GM23338 (cell line): ENCODE results near the gene NCKAP5. TPM values are rescaled to one million over a fixed set of nuclear protein-coding genes. Genes with fewer than 3 reads are reported as not detected.

Source experiments
- CREB1 ChIP-seq: fragments of 250-450 bp; sonication (Bioruptor Pico); IDR thresholded peaks from 2 replicates; pipeline ENCODE4 v1.5.0; 2020; ENCODE audit warnings: low read depth, mild to moderate bottlenecking, moderate library complexity
- CTCF ChIP-seq, 2 experiments: fragments of 200-600 bp in 1 of 2; sonication (generic) in 1 of 2; conservative IDR thresholded peaks; 2 replicates each; pipeline versions ENCODE4 v1.5.1 to v1.6.1; 2016 to 2017; ENCODE audit warnings: antibody characterized with exemption in 2 of 2, low read depth in 2 of 2, mild to moderate bottlenecking in 2 of 2, moderate library complexity in 1 of 2
- EZH2 ChIP-seq: fragments of 200-600 bp; sonication (generic); IDR thresholded peaks from one replicate; pipeline ENCODE4 v1.8.0; 2017; ENCODE audit warnings: antibody characterized with exemption, mild to moderate bottlenecking, low read depth; ENCODE audit not compliant: unreplicated experiment
- JUNB ChIP-seq: IDR thresholded peaks from one replicate; pipeline ENCODE4 v1.6.1; 2016; ENCODE audit warnings: antibody characterized with exemption; ENCODE audit not compliant: unreplicated experiment
- NANOG ChIP-seq: IDR thresholded peaks from 2 replicates; pipeline ENCODE4 v1.6.1; 2016; ENCODE audit warnings: antibody characterized with exemption, borderline replicate concordance
- POLR2AphosphoS5 ChIP-seq: IDR thresholded peaks from 2 replicates; pipeline ENCODE4 v1.6.1; 2016; ENCODE audit warnings: antibody characterized with exemption, low read depth
- STAT1 ChIP-seq: IDR thresholded peaks from one replicate; pipeline ENCODE4 v1.6.1; 2016; ENCODE audit warnings: antibody characterized with exemption; ENCODE audit not compliant: unreplicated experiment
- ZNF331 ChIP-seq: fragments of 250-450 bp; sonication (Bioruptor Pico); IDR thresholded peaks from 2 replicates; pipeline ENCODE4 v1.5.0; 2020; ENCODE audit warnings: low read depth, mild to moderate bottlenecking, moderate library complexity
- ZNF462 ChIP-seq: fragments of 250-450 bp; sonication (Bioruptor Pico); IDR thresholded peaks from 2 replicates; pipeline ENCODE4 v1.5.0; 2020; ENCODE audit warnings: mild to moderate bottlenecking, moderate library complexity
- polyA plus RNA-seq: library from polyadenylated mRNA; unstranded; fragments of >200 nt; fragmentation: Nextera tagmentation; extraction: Ambion mirVana; gene quantifications from 2 replicates; pipeline ENCODE4 v1.2.1, GENCODE V29; 2016
- total RNA-seq: library from RNA; depleted of rRNA; stranded (reverse); fragments of >200 nt; shearing (Covaris generic); gene quantifications from 2 replicates; pipeline ENCODE4 v1.2.3, GENCODE V29; 2014

Gene NCKAP5
- total and polyA plus RNA-seq, 2 experiments from 2014 or later = 0.34 to 0.73 TPM

GRCh38 chr2:133130548-133131246 is 437.6 kb downstream of the NCKAP5 start (continued):
- TF ChIP-seq ZNF462 (CRISPR knock-in tag) = no peak
- no peak for TF ChIP-seq ZNF331 (CRISPR knock-in tag)
- TF ChIP-seq NANOG = no peak
- no peak for TF ChIP-seq STAT1
- TF ChIP-seq CREB1 = no peak
- no peak for TF ChIP-seq EZH2
- no peak for TF ChIP-seq CTCF (conservative IDR thresholded peaks at IDR 0.05; ENCODE audit: low read depth in 2 of 2)
- no peak for TF ChIP-seq JUNB
- TF ChIP-seq POLR2AphosphoS5 = no peak
